ENCODE results near the gene FRMPD2. TPM values are rescaled to one million over a fixed set of nuclear protein-coding genes. Genes with fewer than 3 reads are reported as not detected.

Gene FRMPD2
- polyA plus RNA-seq, 1 of the 3 experiments (the other 2 are of a cell fraction): 0.02 TPM

GRCh38 chr10:48235501-48235900 lies 39.0 kb downstream of the FRMPD2 start:
- CTCF ChIA-PET: interaction anchor here (1.0 kb wide), 1 partner anchor 10 kb away, joined by 3 read pairs; no protein-coding TSS in a partner anchor
- Histone ChIP-seq H3K27me3 (ENCODE audit: insufficient read depth) (no peaks in the 10 kb centered on the region), H3F3A (replicated peaks; ENCODE audit: insufficient read depth) (no peaks in the 10 kb centered on the region), H4K20me1 (ENCODE audit: insufficient read depth) (no peaks in the 10 kb centered on the region), H3K4me2 (no peak overlapping the region), H3K4me1 (ENCODE audit: control insufficient read depth in 1 of 2, insufficient read depth in 2 of 2, low read depth in 1 of 2, low read length in 1 of 2) (peaks cover 0 to 3% of the 10 kb centered on the region in 2 experiments; a peak in 1 of 4 replicates), H3K27ac (ENCODE audit: low read depth in 2 of 2, low read length in 1 of 2) (no peak overlapping the region), H3K9ac (no peak overlapping the region), H2AFZ (ENCODE audit: low read depth) (no peak overlapping the region), H3K9me3 (no peaks in the 10 kb centered on the region), H3K36me3 (replicated peaks in 1 of 2; ENCODE audit: control insufficient read depth in 1 of 2, insufficient read depth in 2 of 2, low read length in 1 of 2) (no peaks in the 10 kb centered on the region), H3K9me2 (no peaks in the 10 kb centered on the region), H3K4me3 (ENCODE audit: low read depth in 2 of 2, low read length in 1 of 2) (no peak overlapping the region), H3K79me2 (ENCODE audit: insufficient read depth) (no peaks in the 10 kb centered on the region)
- TF ChIP-seq CHD2 (IDR thresholded peaks at IDR 0.05; ENCODE audit: low read length, partially characterized antibody): no peak
- TF ChIP-seq ELF1 (IDR thresholded peaks at IDR 0.05): no peak
- TF ChIP-seq SMC3 (IDR thresholded peaks at IDR 0.05; ENCODE audit: low read depth, low read length): no peak
- no peak for TF ChIP-seq GABPA (IDR thresholded peaks at IDR 0.05; ENCODE audit: low read depth)
- no peak for TF ChIP-seq RXRA (IDR thresholded peaks at IDR 0.05; ENCODE audit: borderline replicate concordance, low read depth)
- no peak for TF ChIP-seq FOXM1 (IDR thresholded peaks at IDR 0.05; ENCODE audit: low read depth)
- no peak for TF ChIP-seq USF1 (IDR thresholded peaks at IDR 0.05; ENCODE audit: borderline replicate concordance, low read depth)
- POLR2A ChIA-PET: no interaction called here
- no peak for DNase-seq
- WGBS (ENCODE audit: low lambda C conversion rate): 53% methylated on average over 3 of the region's 4 CpGs

GRCh38 chr10:48234787-48235186 lies 39.7 kb downstream of the FRMPD2 start:
- WGBS (ENCODE audit: low lambda C conversion rate): 20% methylated on average over 2 of the region's 4 CpGs
- no peaks in the 10 kb centered on the region for H3F3A ChIP-seq (replicated peaks; ENCODE audit: insufficient read depth)
- H3K36me3 ChIP-seq (replicated peaks in 1 of 2; ENCODE audit: control insufficient read depth in 1 of 2, insufficient read depth in 2 of 2, low read length in 1 of 2): no peaks in the 10 kb centered on the region
- DNase-seq: no peak
- ChIA-PET CTCF (interaction anchor here (1.0 kb wide), 1 partner anchor 9 kb away, joined by 3 read pairs; no protein-coding TSS in a partner anchor), POLR2A (no interaction called here)
- no peak overlapping the region for H3K9ac ChIP-seq
- no peak overlapping the region for H2AFZ ChIP-seq (ENCODE audit: low read depth)
- no peaks in the 10 kb centered on the region for H3K79me2 ChIP-seq (ENCODE audit: insufficient read depth)
- H3K9me2 ChIP-seq: no peaks in the 10 kb centered on the region
- no peaks in the 10 kb centered on the region for H3K27me3 ChIP-seq (ENCODE audit: insufficient read depth)
- no peak overlapping the region for H3K4me3 ChIP-seq (ENCODE audit: low read depth in 2 of 2, low read length in 1 of 2)
- no peaks in the 10 kb centered on the region for H4K20me1 ChIP-seq (ENCODE audit: insufficient read depth)
- H3K9me3 ChIP-seq: no peaks in the 10 kb centered on the region
- H3K4me1 ChIP-seq (ENCODE audit: control insufficient read depth in 1 of 2, insufficient read depth in 2 of 2, low read depth in 1 of 2, low read length in 1 of 2): peaks cover 0 to 3% of the 10 kb centered on the region in 2 experiments; a peak in 1 of 4 replicates
- H3K4me2 ChIP-seq: no peak overlapping the region
- H3K27ac ChIP-seq (ENCODE audit: low read depth in 2 of 2, low read length in 1 of 2): no peak overlapping the region
- TF ChIP-seq CTCF (IDR thresholded peaks at IDR 0.05): no peak
- TF ChIP-seq ZBTB33 (IDR thresholded peaks at IDR 0.05; ENCODE audit: borderline replicate concordance, low read depth): no peak
- no peak for TF ChIP-seq GABPA (IDR thresholded peaks at IDR 0.05; ENCODE audit: low read depth)
- no peak for TF ChIP-seq MEF2A (IDR thresholded peaks at IDR 0.05; ENCODE audit: borderline replicate concordance, low read depth)
- TF ChIP-seq YY1 (IDR thresholded peaks at IDR 0.05; ENCODE audit: low read depth): no peak
- no peak for TF ChIP-seq SIN3A (IDR thresholded peaks at IDR 0.05; ENCODE audit: borderline replicate concordance, low read depth, low read length)
- no peak for TF ChIP-seq GATA2 (CRISPR knock-in tag; IDR thresholded peaks at IDR 0.05)
- TF ChIP-seq TEAD4 (IDR thresholded peaks at IDR 0.05; ENCODE audit: borderline replicate concordance, insufficient read depth): no peak
- TF ChIP-seq EP300 (IDR thresholded peaks at IDR 0.05; ENCODE audit: borderline replicate concordance in 1 of 2, low read depth in 1 of 2, low read length in 1 of 2): no peak
- TF ChIP-seq TAF1 (IDR thresholded peaks at IDR 0.05; ENCODE audit: borderline replicate concordance, low read depth, low read length): no peak
- no peak for TF ChIP-seq JUND (IDR thresholded peaks at IDR 0.05)
- no peak for TF ChIP-seq RXRA (IDR thresholded peaks at IDR 0.05; ENCODE audit: borderline replicate concordance, low read depth)
- no peak for TF ChIP-seq RAD21 (IDR thresholded peaks at IDR 0.05; ENCODE audit: low read length)
- no peak for TF ChIP-seq RFX5 (IDR thresholded peaks at IDR 0.05; ENCODE audit: low read length)
- TF ChIP-seq ELF1 (IDR thresholded peaks at IDR 0.05): no peak
- no peak for TF ChIP-seq SMC3 (IDR thresholded peaks at IDR 0.05; ENCODE audit: low read depth, low read length)
- no peak for TF ChIP-seq NRF1 (IDR thresholded peaks at IDR 0.05; ENCODE audit: low read depth, low read length)
- TF ChIP-seq USF2 (IDR thresholded peaks at IDR 0.05; ENCODE audit: borderline replicate concordance, low read depth, low read length): no peak
- TF ChIP-seq IRF3 (IDR thresholded peaks at IDR 0.05; ENCODE audit: low read depth, low read length): no peak
